OCI-LY7 (cell line): ENCODE measurements around the gene DNM3. TPM values are rescaled to one million over a fixed set of nuclear protein-coding genes. Genes with fewer than 3 reads are reported as not detected.

Source experiments
- BruUV-seq: library from RNA; stranded (reverse); fragments of 400-500 nt; replicated peaks from 2 replicates; lab custom pipeline; 2021; lab: Mats Ljungman, UMichigan
- CTCF ChIA-PET: fragments of 300-600 bp; sonication (Branson Sonifier 250); formaldehyde crosslinking; loops from one replicate; lab custom pipeline; 2022; ENCODE audit warnings: antibody characterized with exemption; ENCODE audit not compliant: unreplicated experiment; lab: Charles Lee
- POLR2A ChIA-PET: fragments of 300-600 bp; sonication (Branson Sonifier 250); formaldehyde crosslinking; loops from one replicate; lab custom pipeline; 2022; ENCODE audit warnings: antibody characterized with exemption; lab: Charles Lee
- DNase-seq: peaks from one replicate; pipeline ENCODE4 v3.0.0-alpha.2; 2015; ENCODE audit warnings: low spot score
- H2AFZ ChIP-seq: fragments of 200-600 bp; sonication (generic), shearing (Covaris generic); 2 replicates; pipeline ENCODE4 v1.6.1; 2014; ENCODE audit warnings: mild to moderate bottlenecking, antibody characterized with exemption, low read length, moderate library complexity
- H3K27ac ChIP-seq: fragments of 200-600 bp; sonication (generic); 2 replicates; pipeline ENCODE4 v1.5.1; 2014; ENCODE audit warnings: mixed run types, low read depth, mild to moderate bottlenecking, moderate library complexity, low read length, inconsistent platforms; ENCODE audit not compliant: poor library complexity, severe bottlenecking
- H3K36me3 ChIP-seq: fragments of 200-600 bp; sonication (generic); 2 replicates; pipeline ENCODE4 v1.6.1; 2014; ENCODE audit warnings: mild to moderate bottlenecking, antibody characterized with exemption, low read length, moderate library complexity, mixed read lengths; ENCODE audit not compliant: insufficient read depth
- H3K4me1 ChIP-seq: fragments of 200-600 bp; sonication (generic); 2 replicates; pipeline ENCODE4 v1.5.1; 2014; ENCODE audit warnings: mild to moderate bottlenecking, low read length; ENCODE audit not compliant: insufficient read depth, poor library complexity, severe bottlenecking
- H3K4me2 ChIP-seq: fragments of 200-600 bp; sonication (generic); 2 replicates; pipeline ENCODE4 v1.6.1; 2014; ENCODE audit warnings: mild to moderate bottlenecking, low read length
- H3K4me3 ChIP-seq: fragments of 200-600 bp; sonication (generic); 2 replicates; pipeline ENCODE4 v1.5.1; 2014; ENCODE audit warnings: mild to moderate bottlenecking, low read depth, low read length; ENCODE audit not compliant: poor library complexity, severe bottlenecking
- H3K79me2 ChIP-seq: fragments of 200-600 bp; sonication (generic); 2 replicates; pipeline ENCODE4 v1.6.1; 2016; ENCODE audit warnings: low read depth, mild to moderate bottlenecking, low read length, moderate library complexity, mixed read lengths; ENCODE audit not compliant: insufficient read depth
- H3K9me2 ChIP-seq: fragments of 200-600 bp; sonication (generic); 2 replicates; pipeline ENCODE4 v1.6.1; 2016; ENCODE audit warnings: mild to moderate bottlenecking, low read length, mixed read lengths; ENCODE audit not compliant: insufficient read depth
- H3K9me3 ChIP-seq: fragments of 200-600 bp; sonication (generic); 2 replicates; pipeline ENCODE4 v1.6.1; 2014; ENCODE audit warnings: mild to moderate bottlenecking, mixed run types, low read length, mixed read lengths
- H4K20me1 ChIP-seq: fragments of 200-600 bp; sonication (generic); 2 replicates; pipeline ENCODE4 v1.6.1; 2014; ENCODE audit warnings: mild to moderate bottlenecking, antibody characterized with exemption, low read length, moderate library complexity, mixed read lengths; ENCODE audit not compliant: insufficient read depth
- CTCF ChIP-seq: fragments of 200-600 bp; sonication (generic); conservative IDR thresholded peaks from 2 replicates; pipeline ENCODE4 v1.5.1; 2014; ENCODE audit warnings: mild to moderate bottlenecking, antibody characterized with exemption, low read length, moderate library complexity, mixed read lengths
- EZH2phosphoT487 ChIP-seq: fragments of 200-600 bp; sonication (generic); IDR thresholded peaks from 2 replicates; pipeline ENCODE4 v1.6.1; 2018; ENCODE audit warnings: low read depth, borderline replicate concordance, mild to moderate bottlenecking, mixed run types, antibody characterized with exemption, low read length, moderate library complexity, mixed read lengths
- intact Hi-C: fragments of 100-400 bp; cut with micrococcal nuclease; formaldehyde crosslinking; loops from one replicate; pipeline ENCODE4 v1.10.0; 2022; ENCODE audit not compliant: unreplicated experiment
- total RNA-seq, 2 experiments: library from RNA; depleted of rRNA in 1 of 2; stranded (reverse); fragments of >200 nt in 1 of 2; shearing (Covaris generic) in 1 of 2; gene quantifications; 2 replicates each; pipeline ENCODE4 v1.2.3, GENCODE V29; 2014 to 2022

Gene DNM3
- total RNA-seq, 2 experiments from 2014 or later = 0.47 to 0.61 TPM

- CTCF ChIA-PET = no interaction called here
- no peak overlapping the region for H3K4me2 ChIP-seq
- no peak overlapping the region for H3K27ac ChIP-seq
- BruUV-seq = no TSS peak
- H3K9me2 ChIP-seq = no peaks in the 10 kb centered on the region; the same call in 1 of the 2 replicates
- TF ChIP-seq EZH2phosphoT487 = no peak
- TF ChIP-seq CTCF = no peak
- H3K4me3 ChIP-seq = no peak overlapping the region
- DNase-seq = no peak
- no peaks in the 10 kb centered on the region for H4K20me1 ChIP-seq
- H3K4me1 ChIP-seq = peaks cover 37% of the 10 kb centered on the region
- intact Hi-C loops = no loop called here
- H3K79me2 ChIP-seq = no peaks in the 10 kb centered on the region
- H3K36me3 ChIP-seq = no peaks in the 10 kb centered on the region
- POLR2A ChIA-PET = interaction anchor here (2.8 kb wide), 1 partner anchor 18 kb away, joined by 34 read pairs; no protein-coding TSS in a partner anchor
- H2AFZ ChIP-seq = no peak overlapping the region
- H3K9me3 ChIP-seq = no peaks in the 10 kb centered on the region
Observed at GRCh38 chr1:172377565-172377964, 536.3 kb downstream of the DNM3 start.

- Histone ChIP-seq H3K36me3 (no peaks in the 10 kb centered on the region), H2AFZ (no peak overlapping the region; the same call in 1 of the 2 replicates), H3K9me3 (no peaks in the 10 kb centered on the region), H3K27ac (no peak overlapping the region), H3K9me2 (no peaks in the 10 kb centered on the region; the same call in 1 of the 2 replicates), H4K20me1 (no peaks in the 10 kb centered on the region), H3K79me2 (no peaks in the 10 kb centered on the region), H3K4me2 (no peak overlapping the region), H3K4me3 (no peak overlapping the region), H3K4me1 (peaks cover 37% of the 10 kb centered on the region)
- no TSS peak for BruUV-seq
- CTCF ChIA-PET = interaction anchor here (0.6 kb wide), 1 partner anchor 21 kb away, joined by 3 read pairs; no protein-coding TSS in a partner anchor
- TF ChIP-seq CTCF (no peak), EZH2phosphoT487 (no peak)
- no peak for DNase-seq
- intact Hi-C loops = no loop called here
- POLR2A ChIA-PET = interaction anchor here (0.7 to 1.1 kb wide), 2 partner anchors 19 to 20 kb away, joined by 3 to 4 read pairs; no protein-coding TSS in a partner anchor
Observed at GRCh38 chr1:172378109-172378760, 536.9 kb downstream of the DNM3 start.
